Right lobe of liver (tissue), 6 donors: Measurements from ENCODE around the gene ABLIM2. TPM values are rescaled to one million over a fixed set of nuclear protein-coding genes. Genes with fewer than 3 reads are reported as not detected.

Experiments
- ATAC-seq, 4 donors: fragments of 200-7000 bp; cut with Tn5 transposase; one replicate each; pipeline ENCODE4 v1.9.1; 2020; ENCODE audit warnings: mild to moderate bottlenecking in 4 of 4, moderate library complexity in 4 of 4
- DNase-seq, 3 donors: peaks; one replicate each; pipeline ENCODE4 v3.0.0-alpha.2; 2020
- H3K27ac ChIP-seq, 3 donors: fragments of 200-600 bp; one replicate each; pipeline ENCODE4 v1.8.0; 2022
- H3K27me3 ChIP-seq, 2 donors: fragments of 200-600 bp; one replicate each; pipeline ENCODE4 v1.8.0; 2022
- H3K36me3 ChIP-seq, 4 donors: fragments of 200-600 bp; sonication (generic) in 1 of 4; one replicate each; pipeline versions ENCODE4 v1.5.1 to v1.8.0; 2017 to 2022; ENCODE audit warnings: control low read depth in 1 of 4
- H3K4me1 ChIP-seq, 4 donors: fragments of 200-600 bp; sonication (generic) in 1 of 4; one replicate each; pipeline versions ENCODE4 v1.5.1 to v1.8.0; 2017 to 2022; ENCODE audit warnings: control low read depth in 1 of 4
- H3K4me3 ChIP-seq, 3 donors: fragments of 200-600 bp; one replicate each; pipeline ENCODE4 v1.8.0; 2022
- H3K9me3 ChIP-seq, 4 donors: fragments of 200-600 bp; sonication (generic) in 1 of 4; one replicate each; pipeline versions ENCODE4 v1.5.1 to v1.8.0; 2017 to 2022; ENCODE audit warnings: control low read depth in 1 of 4
- POLR2A ChIP-seq: fragments of 450-650 bp; IDR thresholded peaks from one replicate; pipeline ENCODE4 v1.6.1; 2017; ENCODE audit warnings: antibody characterized with exemption, mild to moderate bottlenecking
- WGBS: methylation state at CpG from one replicate; pipeline ENCODE4 v1.1.6; 2018; ENCODE audit warnings: low coverage, low lambda C conversion rate; ENCODE audit not compliant: insufficient coverage; ENCODE audit errors: missing lambda C conversion rate; 5-methylcytosine and 5-hydroxymethylcytosine counted together
- intact Hi-C, 2 donors: fragments of 100-400 bp; cut with DNase I; formaldehyde crosslinking; loops; one replicate each; pipeline versions ENCODE4 v1.11.2 to v1.14.1; 2022
- total RNA-seq, 6 experiments: library from RNA; depleted of rRNA in 2 of 6; stranded (reverse); fragments of >200 nt in 2 of 6; fragmentation: NEBNext Ultra II Directional in 3 of 6; extraction: Animal tissue kit (Norgen Biotek cat#: 25700) in 3 of 6; gene quantifications; one replicate each; pipeline versions ENCODE4 v1.1.0 to v1.2.4, GENCODE V29; 2016 to 2023
- TF ChIP-seq, protein P1 (sequence below), 4 donors: fragments of 200-600 bp in 3 of 4; fragments of 450-650 bp in 1 of 4; IDR thresholded peaks; one replicate each; pipeline versions ENCODE4 v1.5.1 to v1.8.0; 2016 to 2022; ENCODE audit warnings: antibody characterized with exemption in 4 of 4, mild to moderate bottlenecking in 2 of 4
- donor health status: DM: no; HTN: yes; CAD: no.
- donor health status: DM: no; HTN: no; CAD: no.
- donor health status: DM: no; HTN: no; CAD: no.
- donor health status: DM: no; HTN: yes; CAD: no.
- donor health status: DM: no; HTN: yes; CAD: no.

Gene ABLIM2
- total RNA-seq, 6 experiments from 2014 or later: 0.93 to 3.5 (median 2.3) TPM

DNA sequence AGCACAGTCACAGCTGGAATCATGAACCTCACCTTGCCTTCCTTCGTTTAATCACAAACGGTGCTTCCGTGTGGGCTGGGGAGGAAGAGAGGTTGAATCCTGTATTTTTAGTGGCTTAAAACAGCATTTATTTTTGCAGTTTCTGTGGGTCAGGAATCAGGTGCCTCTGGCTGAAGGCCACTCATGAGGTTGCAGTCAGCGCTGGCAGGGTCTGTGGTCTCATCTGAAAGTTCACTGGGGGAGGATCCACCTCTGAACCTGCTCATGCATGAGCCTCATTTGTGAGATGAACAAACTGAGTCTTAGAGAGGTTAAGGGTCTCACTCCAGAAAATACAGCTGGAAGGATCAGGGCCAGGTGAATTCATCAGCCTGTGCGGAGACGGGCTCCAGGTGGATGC, 17.1 kb upstream of the ABLIM2 start:
- H3K27ac ChIP-seq: no peak overlapping the region
- WGBS: 50% methylated on average over 4 of the region's 6 CpGs
- no peaks in the 10 kb centered on the region for H3K27me3 ChIP-seq
- no peaks in the 10 kb centered on the region for H3K36me3 ChIP-seq
- H3K9me3 ChIP-seq: no peaks in the 10 kb centered on the region
- intact Hi-C loops: loop anchor here in 1 of 2 donors (10.0 kb wide), 1 partner anchor 229 kb away; no protein-coding TSS in a partner anchor
- no peaks in the 10 kb centered on the region for H3K4me1 ChIP-seq
- TF ChIP-seq, protein P1, sequence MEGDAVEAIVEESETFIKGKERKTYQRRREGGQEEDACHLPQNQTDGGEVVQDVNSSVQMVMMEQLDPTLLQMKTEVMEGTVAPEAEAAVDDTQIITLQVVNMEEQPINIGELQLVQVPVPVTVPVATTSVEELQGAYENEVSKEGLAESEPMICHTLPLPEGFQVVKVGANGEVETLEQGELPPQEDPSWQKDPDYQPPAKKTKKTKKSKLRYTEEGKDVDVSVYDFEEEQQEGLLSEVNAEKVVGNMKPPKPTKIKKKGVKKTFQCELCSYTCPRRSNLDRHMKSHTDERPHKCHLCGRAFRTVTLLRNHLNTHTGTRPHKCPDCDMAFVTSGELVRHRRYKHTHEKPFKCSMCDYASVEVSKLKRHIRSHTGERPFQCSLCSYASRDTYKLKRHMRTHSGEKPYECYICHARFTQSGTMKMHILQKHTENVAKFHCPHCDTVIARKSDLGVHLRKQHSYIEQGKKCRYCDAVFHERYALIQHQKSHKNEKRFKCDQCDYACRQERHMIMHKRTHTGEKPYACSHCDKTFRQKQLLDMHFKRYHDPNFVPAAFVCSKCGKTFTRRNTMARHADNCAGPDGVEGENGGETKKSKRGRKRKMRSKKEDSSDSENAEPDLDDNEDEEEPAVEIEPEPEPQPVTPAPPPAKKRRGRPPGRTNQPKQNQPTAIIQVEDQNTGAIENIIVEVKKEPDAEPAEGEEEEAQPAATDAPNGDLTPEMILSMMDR (IDR thresholded peaks at IDR 0.05): no peak
- no peak for TF ChIP-seq POLR2A
- no peak overlapping the region for H3K4me3 ChIP-seq
- DNase-seq: no peak
- ATAC-seq: no peak

DNA sequence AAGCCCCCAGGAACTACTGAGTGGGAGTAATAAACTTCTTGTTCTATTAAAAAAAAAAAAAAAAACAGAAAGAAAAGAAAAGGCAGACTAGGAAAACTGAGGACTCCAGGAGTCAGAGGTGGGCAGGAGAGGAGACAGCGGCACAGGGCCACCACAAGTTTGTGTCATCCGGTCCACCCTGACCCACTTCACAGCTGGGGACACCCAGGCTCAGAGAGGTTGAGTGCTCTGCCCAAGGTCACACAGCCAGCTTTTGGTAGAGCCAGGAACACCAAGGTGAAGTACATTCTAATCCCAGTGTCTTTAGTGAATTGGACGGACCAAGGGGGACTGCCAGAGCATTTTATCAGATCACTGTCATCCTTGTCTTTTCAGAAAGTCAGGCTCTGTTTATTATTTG, 16.4 kb upstream of the ABLIM2 start:
- no peak for DNase-seq
- ATAC-seq: no peak
- WGBS: 33% methylated on average over 1 of the region's 3 CpGs
- H3K27me3 ChIP-seq: no peaks in the 10 kb centered on the region
- TF ChIP-seq, protein P1 (IDR thresholded peaks at IDR 0.05): no peak
- no peak for TF ChIP-seq POLR2A
- no peaks in the 10 kb centered on the region for H3K4me1 ChIP-seq
- H3K4me3 ChIP-seq: no peak overlapping the region
- no peak overlapping the region for H3K27ac ChIP-seq
- H3K36me3 ChIP-seq: no peaks in the 10 kb centered on the region
- intact Hi-C loops: loop anchor here in 1 of 2 donors (10.0 kb wide), 1 partner anchor 230 kb away; no protein-coding TSS in a partner anchor
- no peaks in the 10 kb centered on the region for H3K9me3 ChIP-seq

DNA sequence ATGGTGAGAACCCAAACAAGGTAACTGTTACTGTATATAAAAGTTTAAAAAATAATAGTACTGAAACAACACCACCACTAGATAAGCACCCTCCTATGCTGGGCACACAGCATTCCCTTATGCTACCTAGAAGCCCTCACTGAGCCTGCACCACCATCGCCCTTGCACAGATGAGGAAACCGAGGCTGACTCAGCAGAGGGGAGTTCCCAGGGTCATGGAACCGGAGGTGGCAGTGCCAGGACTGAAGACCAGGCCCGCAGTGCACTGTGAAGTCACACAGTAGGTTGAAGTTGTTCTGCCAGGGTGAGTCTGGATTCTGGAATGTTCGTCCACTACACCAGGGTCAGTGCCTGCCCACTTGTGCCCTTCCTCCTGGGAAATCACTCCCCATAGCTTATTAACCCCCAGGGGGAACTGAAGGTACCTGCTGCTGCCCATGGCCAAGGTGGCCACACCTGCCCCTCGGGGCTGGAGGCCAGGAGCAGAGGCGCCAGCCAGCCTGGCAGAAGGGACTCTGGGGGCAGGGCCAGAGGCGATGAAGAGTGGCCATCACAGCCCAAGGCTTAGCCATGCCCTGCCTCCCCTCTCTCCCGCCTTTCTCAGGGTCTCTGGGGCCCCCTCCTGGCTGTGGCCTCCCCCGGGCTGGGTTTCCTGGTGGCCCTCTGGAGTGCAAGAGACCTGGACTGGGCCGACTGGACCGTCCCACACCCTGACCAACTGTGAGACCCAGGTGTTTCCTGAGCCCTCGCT, 15.1 kb upstream of the ABLIM2 start:
- no peak overlapping the region for H3K27ac ChIP-seq
- no peaks in the 10 kb centered on the region for H3K9me3 ChIP-seq
- H3K4me1 ChIP-seq: no peaks in the 10 kb centered on the region
- ATAC-seq: no peak
- DNase-seq: no peak
- intact Hi-C loops: loop anchor here in 1 of 2 donors (10.0 kb wide), 1 partner anchor 231 kb away; no protein-coding TSS in a partner anchor
- H3K36me3 ChIP-seq: no peaks in the 10 kb centered on the region
- no peaks in the 10 kb centered on the region for H3K27me3 ChIP-seq
- TF ChIP-seq POLR2A: no peak
- TF ChIP-seq, protein P1 (IDR thresholded peaks at IDR 0.05): no peak
- H3K4me3 ChIP-seq: no peak overlapping the region
- 48% methylated on average over 3 of the region's 13 CpGs for WGBS

DNA sequence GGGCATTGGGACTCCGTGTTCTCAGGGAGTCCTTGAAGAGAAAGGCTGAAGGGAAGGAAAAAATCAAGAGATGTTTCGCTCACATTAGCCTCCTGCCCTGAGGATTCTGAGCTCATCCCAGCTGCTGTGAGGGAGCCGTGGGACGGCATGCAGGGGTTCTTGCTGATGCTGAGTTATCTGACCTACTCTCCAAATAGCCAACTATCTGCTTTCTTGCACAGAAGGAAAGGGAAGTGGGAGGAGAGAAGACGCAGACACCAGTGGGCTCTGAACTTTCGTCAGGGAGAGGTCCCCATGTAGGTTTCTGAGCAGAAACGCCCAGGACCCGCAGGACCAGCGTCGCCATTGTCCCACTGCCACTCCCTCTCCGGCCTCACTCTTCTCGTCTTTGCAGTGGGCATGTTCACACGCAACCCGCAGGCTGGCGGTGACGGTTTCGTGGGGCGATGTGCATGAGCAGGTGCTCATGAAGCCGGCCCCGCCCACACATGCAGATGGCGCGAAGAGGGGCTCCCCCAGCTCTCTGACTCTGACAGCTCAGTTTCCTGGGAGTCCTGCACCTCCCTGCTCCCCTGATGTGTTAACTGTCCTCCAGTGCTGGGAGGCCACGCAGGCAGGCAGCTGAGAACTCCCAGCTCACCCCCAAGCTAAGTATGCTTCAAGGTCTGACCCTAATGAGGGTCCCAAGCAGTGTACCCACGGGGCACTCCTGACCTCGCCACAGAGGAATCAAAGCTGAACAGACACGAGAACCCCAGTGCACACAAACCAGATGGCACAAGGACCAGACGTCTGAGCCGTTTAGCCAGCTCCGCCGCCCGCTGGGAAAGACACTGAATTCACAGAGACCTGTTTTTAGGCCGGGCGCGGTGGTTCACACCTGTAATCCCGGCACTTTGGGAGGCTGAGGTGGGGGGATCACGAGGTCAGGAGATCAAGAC, 13.6 kb upstream of the ABLIM2 start:
- intact Hi-C loops: loop anchor here in 1 of 2 donors (10.0 kb wide), 1 partner anchor 233 kb away; no protein-coding TSS in a partner anchor
- no peak overlapping the region for H3K4me3 ChIP-seq
- DNase-seq: no peak
- ATAC-seq: peak in 3 of 4 donors; percentile 4 to 31 (median 20)
- H3K27ac ChIP-seq: no peak overlapping the region
- no peaks in the 10 kb centered on the region for H3K27me3 ChIP-seq
- no peaks in the 10 kb centered on the region for H3K4me1 ChIP-seq
- TF ChIP-seq, protein P1 (IDR thresholded peaks at IDR 0.05): no peak
- no peak for TF ChIP-seq POLR2A
- WGBS: 75% methylated on average over 11 of the region's 36 CpGs
- H3K36me3 ChIP-seq: no peaks in the 10 kb centered on the region
- H3K9me3 ChIP-seq: no peaks in the 10 kb centered on the region
